HG03469 (cell line): ENCODE data around the gene SENP5.
A peak's percentile ranks its signal among the peaks of the same experiment; 100 is the strongest.
"Not testable (repeated sequence)": the region's sequence is repeated elsewhere in the genome, so short reads cannot be mapped to it uniquely, and the experiment has no call there.

Source experiments
- ATAC-seq: cut with Tn5 transposase; IDR thresholded peaks from one replicate; pipeline ENCODE4 v1.9.1; 2021; ENCODE audit warnings: mild to moderate bottlenecking, moderate library complexity, moderate number of reproducible peaks; ENCODE audit not compliant: unreplicated experiment

SENP5 gene

GRCh38 chr3:196867507-196868296 lies at the start of gene SENP5:
TSS of gene SENP5 (plus strand) at chr3:196867920. CDS start at chr3:196885182, 17,262 bp downstream.
- ATAC-seq = peak; percentile 78

- ATAC-seq = no peak
Observed at GRCh38 chr3:196821806-196822355, 45.8 kb upstream of the SENP5 start.

GRCh38 chr3:196829651-196830050 lies 38.1 kb upstream of the SENP5 start:
- not testable (repeated sequence) for ATAC-seq

GRCh38 chr3:196835086-196835485 lies 32.6 kb upstream of the SENP5 start:
- ATAC-seq = no peak

DNA sequence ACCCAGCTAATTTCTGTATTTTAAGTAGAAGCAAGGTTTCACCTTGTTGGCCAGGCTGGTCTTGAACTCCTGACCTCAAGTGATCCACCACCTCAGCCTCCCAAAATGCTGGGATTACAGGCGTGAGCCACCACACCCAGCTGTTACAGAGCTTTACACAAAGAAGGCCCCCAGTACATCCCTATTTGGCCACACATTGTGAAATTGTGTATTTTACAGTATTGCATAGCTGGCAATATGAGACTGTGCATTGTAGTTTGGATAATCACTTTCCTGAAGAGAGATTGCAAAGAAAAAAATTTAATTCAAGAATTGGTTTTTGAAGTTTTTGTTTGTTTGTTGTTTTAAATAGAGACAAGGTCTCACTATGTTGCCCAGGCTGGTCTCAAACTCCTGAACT lies 31.1 kb upstream of the SENP5 start:
- ATAC-seq = not testable (repeated sequence)

DNA sequence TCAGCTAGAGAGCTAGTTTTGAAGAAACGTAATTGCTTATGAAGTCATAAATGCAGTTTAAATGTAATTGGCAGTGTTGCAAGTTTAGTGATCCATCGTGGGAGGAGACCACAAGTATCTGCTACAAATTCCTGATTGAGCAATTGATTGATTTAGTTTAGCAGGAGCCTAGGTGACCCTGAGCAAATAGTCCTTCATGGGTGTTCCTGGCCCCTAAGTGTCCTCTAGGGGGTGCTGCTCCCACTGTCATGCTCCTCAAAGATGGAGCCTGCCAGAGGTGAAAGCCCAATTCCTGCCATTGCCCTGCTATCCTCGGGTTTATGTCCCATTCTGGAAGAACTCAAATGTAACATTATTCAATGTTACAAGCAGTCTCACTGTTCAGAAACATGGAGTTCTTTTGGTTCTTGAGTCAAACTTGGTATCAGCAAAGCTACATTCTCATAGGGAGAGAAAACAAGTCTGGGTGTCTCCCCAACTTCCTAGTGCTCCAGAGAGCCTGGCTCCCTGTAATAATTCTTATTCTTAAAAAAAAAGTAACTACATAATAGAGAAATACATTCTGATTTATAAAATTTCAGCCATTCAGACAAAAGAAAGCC lies 29.8 kb upstream of the SENP5 start:
- no peak for ATAC-seq

GRCh38 chr3:196839351-196839750 lies 28.4 kb upstream of the SENP5 start:
- not testable (repeated sequence) for ATAC-seq

DNA sequence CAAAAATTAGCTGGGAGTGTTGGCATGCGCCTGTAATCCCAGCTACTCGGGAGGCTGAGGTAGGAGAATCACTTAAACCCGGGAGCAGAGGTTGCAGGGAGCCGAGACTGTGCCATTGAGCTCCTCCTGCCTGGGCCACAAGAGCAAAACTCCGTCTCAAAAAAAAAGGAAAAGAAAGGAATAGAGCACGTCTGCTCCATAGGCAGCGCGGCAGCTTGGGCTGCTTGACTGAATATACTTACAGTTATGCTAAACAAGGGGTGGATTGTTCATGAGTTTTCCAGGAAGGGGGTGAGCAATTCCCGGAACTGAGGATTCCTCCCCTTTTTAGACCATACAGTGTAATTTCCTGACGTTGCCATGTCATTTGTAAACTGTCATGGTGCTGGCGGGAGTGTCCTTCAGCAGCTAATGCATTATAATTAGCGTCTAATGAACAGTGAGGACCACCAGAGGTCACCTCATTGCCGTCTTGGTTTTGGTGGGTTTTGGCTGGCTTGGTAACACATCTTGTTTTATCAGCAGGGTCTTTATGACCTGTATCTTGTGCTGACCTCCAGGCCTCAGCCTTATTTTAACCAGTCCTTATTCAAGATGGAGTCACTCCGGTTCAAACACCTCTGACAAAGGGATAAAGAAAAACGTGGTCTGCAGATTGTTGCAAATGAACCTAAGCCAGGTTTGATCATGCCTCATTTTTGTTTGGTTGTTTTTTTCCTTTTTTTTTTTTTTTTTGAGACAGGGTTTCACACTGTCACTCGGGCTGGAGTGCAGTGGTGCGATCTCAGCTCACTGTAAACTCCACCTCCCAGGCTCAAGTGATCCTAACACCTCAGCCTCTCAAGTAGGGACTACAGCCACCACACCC lies 24.9 kb upstream of the SENP5 start:
- ATAC-seq = no peak

DNA sequence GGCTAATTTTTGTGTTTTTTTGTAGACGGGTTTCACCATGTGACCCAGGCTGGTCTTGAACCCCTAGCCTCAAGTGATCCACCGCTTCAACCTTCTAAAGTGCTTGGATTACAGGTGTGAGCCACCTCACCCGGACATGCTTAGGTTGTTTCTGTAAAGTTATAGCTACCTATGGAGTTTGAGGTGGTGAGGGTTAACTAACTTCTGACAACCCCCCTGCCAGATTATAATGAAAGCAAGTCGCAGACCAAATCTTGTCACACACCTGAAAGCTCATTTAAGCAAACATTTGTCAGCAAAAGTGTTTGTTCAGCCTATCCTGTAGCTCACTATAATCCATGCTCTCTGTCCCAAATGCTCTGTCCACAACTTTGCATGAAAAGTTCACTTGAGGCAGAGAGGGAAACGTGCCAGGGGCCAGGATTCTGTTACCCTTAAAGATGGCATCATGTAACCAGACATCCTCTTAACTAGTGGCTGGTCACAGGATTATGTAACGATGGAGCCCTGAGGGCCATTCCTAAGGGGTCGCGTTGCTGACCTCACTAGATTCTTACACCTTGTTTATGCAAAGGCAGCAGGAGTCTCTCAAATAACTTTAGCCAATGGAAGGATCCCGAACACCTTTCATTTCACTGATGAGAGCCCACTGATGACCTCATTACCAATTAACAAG lies 24.1 kb upstream of the SENP5 start:
- no peak for ATAC-seq

DNA sequence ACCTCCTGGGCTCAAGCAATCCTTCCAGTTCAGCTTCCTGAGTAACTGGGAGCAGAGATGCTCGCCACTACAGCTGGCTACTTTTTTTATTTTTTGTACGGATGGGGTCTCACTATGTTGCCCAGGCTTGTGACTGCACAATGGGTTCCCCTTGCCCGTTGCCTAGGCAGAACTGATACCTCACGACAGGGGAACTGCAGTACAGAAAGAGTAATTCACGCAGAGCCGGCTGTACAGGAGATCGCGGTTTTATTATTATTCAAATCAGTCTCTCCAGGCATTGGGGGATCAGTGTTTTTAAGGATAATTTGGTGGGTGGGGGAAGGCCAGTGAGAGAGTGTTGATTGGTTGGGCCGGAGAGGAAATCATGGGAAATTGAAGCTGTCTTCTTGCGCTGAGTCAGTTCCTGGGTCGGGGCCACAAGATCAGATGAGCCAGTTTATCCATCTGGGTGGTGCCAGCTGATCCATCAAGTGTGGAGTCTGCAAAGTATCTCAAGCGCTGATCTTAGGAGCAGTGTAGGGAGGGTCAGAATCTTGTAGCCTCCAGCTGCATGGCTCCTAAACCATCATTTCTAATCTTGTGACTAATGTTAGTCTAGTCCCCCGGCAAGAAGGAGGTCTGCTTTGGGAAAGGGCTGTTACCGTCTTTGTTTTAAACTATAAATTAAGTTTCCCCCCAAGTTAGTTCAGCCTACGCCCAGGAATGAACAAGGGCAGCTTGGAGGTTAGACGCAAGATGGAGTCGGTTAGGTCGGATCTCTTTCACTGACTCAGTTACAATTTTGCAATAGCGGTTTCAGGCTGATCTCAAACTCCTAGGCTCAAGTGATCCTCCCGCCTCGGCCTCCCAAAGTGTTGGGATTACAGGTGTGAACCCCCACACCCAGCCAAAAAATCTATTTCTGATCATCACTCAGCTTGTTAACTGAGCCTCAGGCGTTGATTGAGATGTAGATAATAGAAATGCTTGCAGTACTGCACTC lies 23.2 kb upstream of the SENP5 start:
- not testable (repeated sequence) for ATAC-seq

- not testable (repeated sequence) for ATAC-seq
Observed at GRCh38 chr3:196848375-196848774, 19.3 kb upstream of the SENP5 start.

DNA sequence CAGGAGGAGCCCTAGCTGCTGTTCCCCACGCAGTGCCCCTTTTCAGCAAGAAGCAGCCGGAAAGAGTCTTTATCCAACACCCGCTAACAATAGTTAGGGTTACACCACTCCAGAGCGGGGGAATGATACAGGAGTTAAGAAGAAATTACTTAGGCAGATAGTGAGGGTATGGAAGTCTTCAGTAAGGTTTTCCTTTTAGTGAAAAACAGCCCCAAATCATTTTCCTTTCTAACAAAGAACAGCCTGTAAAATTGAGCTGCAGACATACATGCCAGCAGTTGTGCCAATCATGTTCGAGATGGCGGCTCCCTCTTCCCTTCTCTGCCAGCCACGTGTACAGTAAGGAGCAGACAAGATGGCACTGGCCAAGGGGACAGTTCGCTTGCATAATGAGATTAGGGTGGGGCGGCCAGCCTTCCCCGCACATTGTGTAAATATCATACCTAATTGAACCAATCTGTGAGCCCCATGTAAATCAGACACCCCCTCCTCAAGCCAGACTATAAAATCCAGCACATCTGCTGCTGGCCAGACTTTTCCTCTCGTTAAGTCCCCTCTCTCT lies 18.5 kb upstream of the SENP5 start:
- ATAC-seq = no peak

- not testable (repeated sequence) for ATAC-seq
Observed at GRCh38 chr3:196863000-196863399, 4.7 kb upstream of the SENP5 start.

DNA sequence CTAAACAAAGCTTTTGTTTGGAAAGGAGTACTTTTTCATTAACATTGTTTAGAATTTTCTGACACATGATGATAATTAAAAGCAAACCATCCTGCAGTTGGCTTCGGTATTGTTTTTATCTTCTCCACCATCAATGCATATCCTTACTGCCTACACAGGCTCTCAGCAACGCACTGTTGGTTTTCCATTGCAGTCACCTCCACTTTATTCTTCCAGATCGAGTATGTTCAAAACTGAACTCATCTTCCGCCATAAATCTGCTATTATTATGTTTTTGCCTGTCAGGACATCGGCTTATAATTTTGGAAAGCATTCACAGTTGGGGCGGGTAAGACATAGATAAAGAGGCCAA lies 589 bp upstream of the SENP5 start:
- ATAC-seq = no peak

DNA sequence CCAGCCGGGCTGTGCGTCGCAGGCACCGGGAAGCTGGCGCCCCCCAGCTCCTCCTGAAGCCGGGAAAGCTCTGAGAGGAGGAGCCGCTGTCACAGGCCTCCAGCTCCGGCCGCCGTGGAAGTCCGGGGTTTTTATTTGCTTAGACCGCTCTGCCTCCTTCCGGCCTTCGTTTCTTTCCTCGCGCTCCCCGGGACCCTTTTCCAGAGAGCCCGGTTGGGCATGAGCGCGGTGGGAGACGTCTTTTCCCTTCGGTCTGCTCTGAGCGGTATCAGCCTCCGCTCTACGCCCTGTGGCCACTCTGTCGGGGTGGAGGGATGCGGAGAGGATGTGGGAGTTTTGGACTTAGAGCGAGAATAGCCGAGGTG lies 559 bp downstream of the SENP5 start:
- ATAC-seq = peak; percentile 16

- no peak for ATAC-seq
Observed at GRCh38 chr3:196872316-196872715, 4.6 kb downstream of the SENP5 start.

DNA sequence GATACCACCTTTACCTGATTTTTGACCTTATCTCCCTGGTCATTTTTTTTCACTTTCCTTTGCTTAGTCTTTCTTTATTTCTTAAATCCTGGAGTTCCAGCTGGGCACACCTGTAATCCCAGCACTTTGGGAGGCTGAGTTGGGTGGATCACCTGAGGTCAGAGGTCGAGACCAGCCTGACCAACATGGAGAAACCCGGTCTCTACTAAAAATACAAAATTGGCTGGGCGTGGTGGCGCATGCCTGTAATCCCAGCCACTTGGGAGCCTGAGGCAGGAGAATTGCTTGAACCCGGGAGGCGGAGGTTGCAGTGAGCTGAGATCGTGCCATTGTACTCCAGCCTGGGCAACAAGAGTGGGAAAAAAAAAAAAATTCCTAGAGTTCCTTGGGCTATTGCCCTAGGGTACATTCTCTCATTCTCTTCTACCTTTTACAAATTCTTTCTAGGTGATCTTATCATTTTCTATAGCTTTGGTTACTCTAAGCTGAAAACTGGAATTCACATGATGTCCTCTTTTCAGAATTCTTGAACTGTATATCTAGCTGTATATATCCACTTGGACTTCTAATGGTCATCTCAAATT lies 6.9 kb downstream of the SENP5 start:
- ATAC-seq = not testable (repeated sequence)

- no peak for ATAC-seq
Observed at GRCh38 chr3:196875258-196875657, 7.5 kb downstream of the SENP5 start.

DNA sequence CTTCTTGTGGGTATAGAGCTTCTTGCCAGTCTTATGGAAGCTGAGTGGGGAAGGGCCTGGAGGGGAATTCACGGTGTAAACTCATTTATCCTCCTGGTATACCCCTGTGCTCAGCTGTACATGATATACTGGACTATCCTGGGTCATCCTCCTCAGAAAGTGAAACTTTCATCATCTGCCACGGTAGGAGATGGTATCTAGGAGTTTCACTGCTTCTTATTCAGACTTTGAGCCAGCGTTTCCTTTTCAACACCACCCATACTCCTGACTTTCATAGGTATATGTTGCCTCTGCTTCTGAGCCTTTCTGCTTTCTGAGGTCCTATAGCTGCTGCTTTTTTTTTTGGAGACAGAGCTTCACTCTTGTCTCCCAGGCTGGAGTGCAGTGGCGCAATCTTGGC lies 15.6 kb downstream of the SENP5 start:
- no peak for ATAC-seq
